Measurements from ENCODE around the gene ARL6IP6. TPM values are rescaled to one million over a fixed set of nuclear protein-coding genes. Genes with fewer than 3 reads are reported as not detected.

Gene ARL6IP6
- total RNA-seq, 4 donors from 2014 or later: 9.1 to 17.4 (median 15.0) TPM

GRCh38 chr2:152804687-152805408, 86.4 kb downstream of the ARL6IP6 start:
- Histone ChIP-seq H3K27ac (no peak overlapping the region), H3K9me3 (no peaks in the 10 kb centered on the region), H3K4me1 (no peaks in the 10 kb centered on the region), H3K4me3 (no peak overlapping the region), H3K36me3 (no peaks in the 10 kb centered on the region), H3K27me3 (no peaks in the 10 kb centered on the region)
- TF ChIP-seq CTCF (IDR thresholded peaks at IDR 0.05): no peak
- no peak for TF ChIP-seq POLR2A (IDR thresholded peaks at IDR 0.05)
- no peak for DNase-seq

- no peak for DNase-seq
- H3K27me3 ChIP-seq: no peaks in the 10 kb centered on the region
- no peaks in the 10 kb centered on the region for H3K36me3 ChIP-seq
- no peak overlapping the region for H3K27ac ChIP-seq
- H3K4me1 ChIP-seq: no peaks in the 10 kb centered on the region
- no peaks in the 10 kb centered on the region for H3K9me3 ChIP-seq
- TF ChIP-seq CTCF (IDR thresholded peaks at IDR 0.05) (no peak), POLR2A (IDR thresholded peaks at IDR 0.05) (no peak)
- H3K4me3 ChIP-seq: no peak overlapping the region
These were observed 93.5 kb downstream of the ARL6IP6 start for GRCh38 chr2:152811916-152812315.

Other genes with a start within 250 kb of the ARL6IP6 start
- gene PRPF40A, start 1.2 kb upstream of the ARL6IP6 start, total RNA-seq: 100 to 1,000 TPM in 2 of 4 donors, 10 to 100 TPM in 2; 86.6 to 112 (median 97.1) TPM